IPS DF 6.9 (cell line): ENCODE measurements around the gene BCAS3.
"Not testable (repeated sequence)": the region's sequence is repeated elsewhere in the genome, so short reads cannot be mapped to it uniquely, and the experiment has no call there.

Experiments used
- DNase-seq: peaks from one replicate; pipeline ENCODE4 v3.0.0-alpha.2; 2013; ENCODE audit warnings: low read depth, low spot score
- H3K27ac ChIP-seq: one replicate; pipeline ENCODE4 v1.5.1; 2013; ENCODE audit warnings: low read length, control low read depth
- H3K27me3 ChIP-seq: 2 replicates; pipeline ENCODE4 v1.6.1; 2013; ENCODE audit warnings: mild to moderate bottlenecking, low read length; ENCODE audit not compliant: control insufficient read depth, insufficient read depth
- H3K36me3 ChIP-seq: 2 replicates; pipeline ENCODE4 v1.6.1; 2013; ENCODE audit warnings: low read length; ENCODE audit not compliant: control insufficient read depth, insufficient read depth
- H3K4me1 ChIP-seq: 2 replicates; pipeline ENCODE4 v1.6.1; 2013; ENCODE audit warnings: low read length; ENCODE audit not compliant: control insufficient read depth, insufficient read depth
- H3K4me3 ChIP-seq: 2 replicates; pipeline ENCODE4 v1.5.1; 2013; ENCODE audit warnings: mild to moderate bottlenecking, low read length
- H3K9me3 ChIP-seq: 2 replicates; pipeline ENCODE4 v1.6.1; 2013; ENCODE audit warnings: low read length, inconsistent platforms; ENCODE audit not compliant: control insufficient read depth, insufficient read depth
- WGBS: extraction: QIAGEN DNeasy Blood & Tissue Kit; methylation state at CpG from one replicate; pipeline ENCODE4 v1.1.7; 2013; ENCODE audit warnings: mixed read lengths, missing lambda C conversion rate; ENCODE audit not compliant: insufficient read length, insufficient coverage; 5-methylcytosine and 5-hydroxymethylcytosine counted together

Gene BCAS3

GRCh38 chr17:61351745-61352407 is 674.2 kb downstream of the BCAS3 start:
- H3K27me3 ChIP-seq, result no peaks in the 10 kb centered on the region
- no CpG with 5 or more reads among the region's 5 CpGs for WGBS
- H3K27ac ChIP-seq, result no peak overlapping the region
- H3K4me1 ChIP-seq, result peaks cover 5% of the 10 kb centered on the region
- no peak for DNase-seq
- H3K9me3 ChIP-seq, result no peaks in the 10 kb centered on the region
- H3K36me3 ChIP-seq, result no peaks in the 10 kb centered on the region
- no peak overlapping the region for H3K4me3 ChIP-seq

- Histone ChIP-seq H3K27ac (no peak overlapping the region), H3K27me3 (no peaks in the 10 kb centered on the region), H3K36me3 (no peaks in the 10 kb centered on the region), H3K4me1 (peaks cover 5% of the 10 kb centered on the region), H3K4me3 (no peak overlapping the region), H3K9me3 (no peaks in the 10 kb centered on the region)
- WGBS, result no CpG with 5 or more reads among the region's 7 CpGs
- DNase-seq, result no peak
Measured at GRCh38 chr17:61352408-61352770, 674.7 kb downstream of the BCAS3 start.

- DNase-seq, result no peak
- Histone ChIP-seq H3K27me3 (no peaks in the 10 kb centered on the region), H3K4me3 (no peak overlapping the region), H3K36me3 (no peaks in the 10 kb centered on the region), H3K27ac (no peak overlapping the region), H3K4me1 (peaks cover 5% of the 10 kb centered on the region), H3K9me3 (no peaks in the 10 kb centered on the region)
- WGBS, result no CpG with 5 or more reads among the region's 12 CpGs
Measured at GRCh38 chr17:61352781-61353491, 675.3 kb downstream of the BCAS3 start.

- no peaks in the 10 kb centered on the region for H3K27me3 ChIP-seq
- DNase-seq, result no peak
- no peaks in the 10 kb centered on the region for H3K36me3 ChIP-seq
- H3K27ac ChIP-seq, result no peak overlapping the region
- peaks cover 5% of the 10 kb centered on the region for H3K4me1 ChIP-seq
- no peaks in the 10 kb centered on the region for H3K9me3 ChIP-seq
- WGBS, result no CpG with 5 or more reads among the region's 12 CpGs
- H3K4me3 ChIP-seq, result no peak overlapping the region
Measured at GRCh38 chr17:61353615-61354014, 676.0 kb downstream of the BCAS3 start.

GRCh38 chr17:61354895-61355874 is 677.5 kb downstream of the BCAS3 start:
- Histone ChIP-seq H3K36me3 (no peaks in the 10 kb centered on the region), H3K9me3 (no peaks in the 10 kb centered on the region), H3K4me3 (no peak overlapping the region), H3K27ac (no peak overlapping the region), H3K27me3 (no peaks in the 10 kb centered on the region), H3K4me1 (peaks cover 5% of the 10 kb centered on the region)
- no CpG with 5 or more reads among the region's 10 CpGs for WGBS
- no peak for DNase-seq

GRCh38 chr17:61357061-61357460 is 679.4 kb downstream of the BCAS3 start:
- not testable (repeated sequence) for DNase-seq, H3K27ac ChIP-seq, H3K36me3 ChIP-seq, H3K9me3 ChIP-seq, H3K4me3 ChIP-seq, H3K27me3 ChIP-seq, H3K4me1 ChIP-seq
- WGBS, result no CpG with 5 or more reads among the region's 3 CpGs

- H3K27me3 ChIP-seq, DNase-seq, H3K27ac ChIP-seq, H3K9me3 ChIP-seq, H3K36me3 ChIP-seq, H3K4me3 ChIP-seq, H3K4me1 ChIP-seq: not testable (repeated sequence)
- no CpG with 5 or more reads among the region's 9 CpGs for WGBS
Measured at GRCh38 chr17:61359513-61359912, 681.9 kb downstream of the BCAS3 start.

- DNase-seq, result no peak
- H3K27me3 ChIP-seq, result no peaks in the 10 kb centered on the region
- no peaks in the 10 kb centered on the region for H3K9me3 ChIP-seq
- WGBS, result no CpG with 5 or more reads among the region's 3 CpGs
- H3K27ac ChIP-seq, result no peak overlapping the region
- no peaks in the 10 kb centered on the region for H3K36me3 ChIP-seq
- H3K4me1 ChIP-seq, result no peaks in the 10 kb centered on the region
- no peak overlapping the region for H3K4me3 ChIP-seq
Measured at GRCh38 chr17:61360318-61360943, 682.8 kb downstream of the BCAS3 start.

- Histone ChIP-seq H3K27ac (no peak overlapping the region), H3K4me3 (no peak overlapping the region), H3K27me3 (no peaks in the 10 kb centered on the region), H3K4me1 (no peaks in the 10 kb centered on the region), H3K9me3 (no peaks in the 10 kb centered on the region), H3K36me3 (no peaks in the 10 kb centered on the region)
- WGBS, result no CpG with 5 or more reads among the region's 2 CpGs
- DNase-seq, result no peak
Measured at GRCh38 chr17:61361084-61361483, 683.4 kb downstream of the BCAS3 start.

- H3K9me3 ChIP-seq, result no peaks in the 10 kb centered on the region
- H3K36me3 ChIP-seq, result no peaks in the 10 kb centered on the region
- H3K4me3 ChIP-seq, result no peak overlapping the region
- H3K4me1 ChIP-seq, result no peaks in the 10 kb centered on the region
- WGBS, result no CpG with 5 or more reads among the region's 5 CpGs
- DNase-seq, result no peak
- H3K27ac ChIP-seq, result no peak overlapping the region
- H3K27me3 ChIP-seq, result no peaks in the 10 kb centered on the region
Measured at GRCh38 chr17:61362396-61362795, 684.7 kb downstream of the BCAS3 start.
